NK-92 (cell line): Measurements from ENCODE around the gene BPIFA1.

ENCODE experiments used
- DNase-seq: peaks from one replicate; lab custom pipeline; 2025; ENCODE audit not compliant: unreplicated experiment; lab: John Stamatoyannopoulos, UW

Gene BPIFA1

DNA sequence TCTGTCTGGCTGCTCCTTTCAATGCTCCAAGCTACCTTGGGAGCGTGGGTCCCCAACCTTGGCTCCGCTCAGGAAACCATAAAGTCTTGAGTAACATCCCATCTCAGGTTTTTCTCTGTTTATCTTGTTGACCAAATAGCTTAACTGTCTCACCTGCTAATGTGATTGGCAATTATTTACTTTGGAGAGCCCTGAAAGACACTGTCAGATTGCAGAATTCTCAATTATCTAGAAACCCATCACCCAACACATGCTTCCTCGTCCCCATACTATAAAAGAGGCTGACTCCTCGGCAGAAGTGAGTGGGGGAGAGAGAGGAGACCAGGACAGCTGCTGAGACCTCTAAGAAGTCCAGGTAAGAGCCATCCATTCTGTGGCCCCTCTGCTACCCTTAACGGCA is at the start of gene BPIFA1:
Gene BPIFA1, plus strand, starts transcription at position 301 of the 400 bp plus-strand sequence. CDS start 1,716 bp downstream, outside the sequence.
- DNase-seq, result no peak

DNA sequence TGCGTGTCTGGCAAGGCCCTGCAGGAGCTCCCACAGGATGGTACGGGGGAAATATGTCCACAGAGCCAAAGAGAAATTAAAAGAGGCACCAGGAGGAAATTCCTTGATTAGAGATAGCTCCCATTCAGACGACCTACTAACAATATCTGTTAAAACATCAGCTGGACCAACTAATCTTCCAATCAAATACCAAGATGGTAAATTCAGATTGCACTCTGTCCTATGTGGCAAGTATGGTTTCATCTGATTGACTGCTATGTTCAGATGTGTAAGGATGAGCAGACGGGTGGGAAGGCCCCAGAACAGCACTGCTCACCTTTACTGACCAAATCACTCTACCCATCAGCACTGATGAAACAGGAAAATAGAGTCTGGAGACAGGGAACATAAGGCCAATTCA is 48.3 kb upstream of the BPIFA1 start:
- no peak for DNase-seq

DNA sequence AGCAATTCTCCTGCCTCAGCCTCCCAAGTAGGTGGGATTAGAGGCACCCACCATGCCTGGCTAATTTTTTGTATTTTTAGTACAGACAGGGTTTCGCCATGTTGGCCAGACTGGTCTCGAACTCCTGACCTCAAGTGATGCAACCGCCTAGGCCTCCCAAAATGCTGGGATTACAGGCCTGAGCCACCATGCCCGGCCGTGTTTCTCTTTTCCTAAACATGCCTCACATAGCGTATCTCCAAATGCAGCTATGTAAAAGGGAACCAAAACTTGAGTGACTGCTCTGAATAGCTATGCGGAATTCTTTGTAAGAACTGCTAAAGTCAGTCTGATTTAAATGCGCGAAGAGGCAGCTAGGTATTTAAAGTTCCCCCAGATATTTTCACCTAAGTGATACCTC is 47.4 kb upstream of the BPIFA1 start:
- DNase-seq, result no peak

DNA sequence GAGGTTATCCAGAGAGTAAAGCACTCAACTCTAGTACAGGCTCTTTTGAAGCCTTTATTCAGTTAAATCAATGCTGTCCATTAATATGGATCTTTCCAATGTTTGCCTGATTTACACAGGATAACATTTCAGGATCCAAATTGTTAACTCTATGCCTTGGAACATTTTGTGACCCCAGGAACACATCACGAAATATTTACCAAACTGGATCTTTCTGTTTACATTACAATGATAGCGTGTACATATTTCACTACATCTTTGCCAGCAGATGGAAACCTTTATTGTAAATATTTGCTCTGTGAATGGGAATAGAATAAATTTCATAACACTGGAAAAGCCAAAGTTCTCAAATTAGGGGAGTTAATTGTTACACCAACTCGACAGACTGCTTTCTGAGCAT is 44.3 kb upstream of the BPIFA1 start:
- DNase-seq, result no peak

DNA sequence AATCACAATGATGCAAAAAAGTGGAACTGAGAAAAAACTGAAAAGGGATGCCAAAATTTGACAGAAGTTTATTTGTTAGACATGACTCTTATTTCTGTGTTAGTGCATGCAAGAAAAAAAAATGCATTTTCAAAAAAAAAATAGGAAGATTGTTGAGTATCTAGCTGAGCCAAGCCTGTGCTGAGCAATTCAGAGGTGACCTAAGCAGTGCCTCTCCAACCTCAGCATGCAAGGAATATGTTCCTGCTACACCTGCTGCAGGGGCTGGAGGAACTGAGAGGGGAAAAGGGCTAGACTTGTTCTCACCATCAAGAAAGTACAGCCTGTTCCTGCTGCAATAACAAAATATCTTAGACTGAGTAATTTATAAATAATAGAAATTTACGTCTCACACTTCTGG is 43.8 kb upstream of the BPIFA1 start:
- DNase-seq, result no peak

DNA sequence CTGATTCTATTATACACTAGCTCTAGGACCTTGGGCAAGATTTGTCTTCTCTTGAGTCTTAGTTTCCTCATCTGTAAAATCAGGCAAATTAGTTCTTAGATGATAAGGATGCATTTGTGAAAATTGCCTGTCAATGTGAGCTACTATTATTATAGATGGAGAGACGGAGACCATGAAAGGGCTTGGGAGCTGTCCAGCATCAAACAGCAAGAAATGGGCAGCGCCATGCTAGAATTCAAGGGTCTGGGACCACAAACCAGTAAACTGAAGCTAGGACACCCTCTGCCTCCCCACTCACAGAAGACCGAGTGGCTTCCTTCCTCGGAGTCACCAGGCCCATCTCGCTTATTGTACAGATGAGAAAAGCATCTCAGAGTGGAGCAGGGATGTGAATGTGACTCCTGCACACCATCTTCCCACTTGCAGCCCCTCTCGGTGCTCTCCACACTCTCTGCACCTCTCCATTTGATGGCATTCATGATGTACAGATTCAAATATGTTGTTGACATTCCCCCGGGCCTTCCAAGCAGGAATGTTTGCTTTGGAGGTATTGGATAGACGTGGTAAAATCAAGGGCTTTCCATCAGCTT is 42.8 kb upstream of the BPIFA1 start:
- DNase-seq, result no peak

DNA sequence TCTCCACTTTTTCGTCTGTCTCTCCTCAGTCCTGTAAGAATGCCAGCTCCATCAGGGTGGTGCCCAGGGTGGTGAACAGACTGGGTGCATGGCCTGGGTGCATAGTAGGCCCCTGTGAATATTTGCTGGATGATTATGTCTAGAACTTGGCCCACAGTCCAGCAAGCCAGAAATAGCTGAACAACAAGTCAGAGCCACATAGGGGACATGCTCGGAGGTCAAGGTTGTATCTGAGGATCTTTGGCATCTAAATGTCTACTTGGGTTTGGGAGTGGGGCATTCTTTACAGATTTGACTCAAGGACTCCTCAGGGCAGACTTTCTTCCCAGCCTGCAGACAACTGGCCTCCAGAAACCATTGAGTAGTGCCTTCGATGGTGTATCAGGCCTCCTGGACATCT is 36.8 kb upstream of the BPIFA1 start:
- DNase-seq, result no peak

DNA sequence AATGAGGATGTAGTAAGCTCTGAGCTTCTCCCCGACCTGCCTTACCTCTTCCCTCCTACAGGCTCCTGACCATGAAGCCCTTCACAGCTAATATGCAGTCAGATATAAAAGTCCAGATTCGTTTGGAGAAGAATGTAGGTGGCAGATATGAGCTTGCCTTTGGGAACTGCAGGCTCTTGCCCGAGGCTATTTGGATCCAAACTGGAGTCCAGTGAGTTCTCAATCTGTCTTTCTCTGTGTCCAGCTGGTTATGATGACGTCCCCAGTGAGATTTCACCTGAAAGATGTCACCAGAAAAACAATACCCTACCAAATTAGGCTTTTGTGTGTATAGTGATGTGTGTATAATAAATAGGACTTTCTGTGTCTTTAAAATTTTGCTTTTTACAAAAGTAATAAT is 33.3 kb upstream of the BPIFA1 start:
- no peak for DNase-seq

DNA sequence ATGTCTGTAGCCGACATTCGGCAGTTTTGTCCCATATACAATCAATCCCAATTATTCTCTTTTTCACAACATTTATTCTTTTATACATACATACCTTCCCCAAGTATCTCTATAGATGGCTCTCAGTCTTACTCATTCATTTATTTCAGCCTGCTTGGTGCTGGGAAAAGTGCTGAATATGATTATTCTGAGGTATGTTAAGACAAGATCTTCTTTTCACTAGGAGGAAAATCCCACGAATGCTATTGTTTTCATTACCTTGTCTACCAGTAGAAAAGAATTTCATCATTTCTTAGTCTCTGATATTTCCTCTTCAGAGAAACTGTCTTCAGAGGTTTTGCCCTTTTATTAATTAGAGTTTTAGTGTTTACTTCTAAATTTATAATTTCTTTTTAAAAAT is 32.4 kb upstream of the BPIFA1 start:
- no peak for DNase-seq

DNA sequence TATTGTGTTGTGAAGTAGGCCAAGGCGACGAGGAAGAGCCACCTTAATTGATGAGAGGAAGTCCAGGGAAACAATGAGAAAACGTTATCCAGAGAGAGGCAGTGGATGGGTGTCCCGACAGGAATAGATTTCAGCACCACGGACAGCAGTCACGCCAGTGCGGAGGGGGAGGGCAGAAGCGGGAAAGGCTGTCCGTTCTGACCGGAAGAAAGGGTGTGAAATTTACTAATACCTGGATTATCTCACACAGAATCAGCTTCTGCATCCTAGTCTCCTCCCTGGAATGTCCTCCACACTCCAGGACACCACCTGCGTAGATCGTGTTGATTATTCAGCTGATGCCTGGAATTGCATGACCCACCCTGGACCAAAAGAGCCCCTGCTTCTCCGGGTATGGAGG is 26.0 kb upstream of the BPIFA1 start:
- DNase-seq, result no peak

DNA sequence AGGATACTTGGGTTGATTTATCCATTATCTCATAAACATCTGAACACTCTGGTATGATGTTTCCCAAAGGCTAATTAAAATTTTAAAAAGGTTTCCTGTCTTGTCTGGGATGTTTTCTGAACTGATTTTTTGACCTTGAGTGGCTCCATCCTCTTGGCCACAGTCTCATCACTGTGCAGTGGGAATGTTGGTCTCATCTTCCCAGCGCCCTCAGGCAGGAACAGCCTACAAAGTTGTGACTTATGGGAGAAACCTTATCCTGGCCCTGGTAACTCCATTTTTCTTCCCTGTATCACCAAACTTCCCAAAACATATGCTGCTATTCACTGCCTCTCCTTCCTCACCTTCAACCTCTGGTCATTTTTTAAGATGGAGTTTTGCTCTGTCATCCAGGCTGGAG is 25.4 kb upstream of the BPIFA1 start:
- DNase-seq, result no peak

DNA sequence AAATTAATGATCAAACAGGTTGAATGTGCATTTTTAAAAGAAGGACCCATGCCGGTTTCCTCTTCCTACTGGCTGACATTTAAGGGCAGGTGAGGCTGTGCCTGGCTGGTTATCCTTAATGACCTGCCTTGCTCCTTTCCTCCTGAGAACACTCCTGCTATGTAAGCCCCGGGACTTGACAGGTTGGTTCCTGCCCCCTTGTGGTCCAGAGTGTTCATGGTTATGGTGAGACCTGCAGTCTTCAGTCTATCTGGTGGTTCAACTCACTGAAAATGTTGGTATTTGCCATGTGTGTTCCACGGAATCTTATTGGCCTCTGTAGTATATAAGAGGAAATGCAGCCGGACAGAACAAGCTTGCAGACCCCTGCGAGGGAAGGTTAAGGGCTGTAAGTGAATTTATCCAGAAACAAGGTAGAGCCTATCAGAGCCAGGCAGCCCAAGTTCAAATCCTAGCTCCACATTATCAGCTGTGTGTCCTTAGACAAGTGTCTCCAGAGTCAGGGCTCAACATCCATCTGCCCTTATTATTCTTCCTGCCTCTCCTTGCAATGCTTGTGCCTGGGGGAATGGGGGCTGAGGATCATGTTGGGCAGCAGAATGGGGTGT is 23.9 kb upstream of the BPIFA1 start:
- no peak for DNase-seq

DNA sequence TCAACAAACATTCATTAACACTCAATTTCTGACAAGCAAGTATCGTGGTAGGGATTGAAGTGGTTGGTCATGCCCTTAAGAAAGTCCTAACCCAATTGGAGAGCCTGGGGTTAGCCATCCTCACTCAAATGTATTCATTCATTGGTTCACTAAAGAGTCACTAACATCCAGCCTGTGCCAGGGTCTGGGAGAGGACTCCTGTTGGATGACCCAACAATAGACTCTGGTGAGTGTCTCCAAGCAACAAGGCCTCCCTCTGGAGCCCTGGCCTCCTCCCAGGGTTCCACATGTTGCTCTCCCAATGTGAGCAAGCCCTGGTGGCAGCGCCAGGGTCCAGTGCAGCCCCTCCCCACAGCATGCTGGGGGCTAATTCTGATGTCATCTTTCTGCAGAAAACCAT is 18.7 kb upstream of the BPIFA1 start, which contains the start of gene BPIFA3:
Gene BPIFA3, plus strand, starts transcription at position 301 of the 400 bp plus-strand sequence. CDS start 185 bp downstream, outside the sequence.
- DNase-seq, result no peak

DNA sequence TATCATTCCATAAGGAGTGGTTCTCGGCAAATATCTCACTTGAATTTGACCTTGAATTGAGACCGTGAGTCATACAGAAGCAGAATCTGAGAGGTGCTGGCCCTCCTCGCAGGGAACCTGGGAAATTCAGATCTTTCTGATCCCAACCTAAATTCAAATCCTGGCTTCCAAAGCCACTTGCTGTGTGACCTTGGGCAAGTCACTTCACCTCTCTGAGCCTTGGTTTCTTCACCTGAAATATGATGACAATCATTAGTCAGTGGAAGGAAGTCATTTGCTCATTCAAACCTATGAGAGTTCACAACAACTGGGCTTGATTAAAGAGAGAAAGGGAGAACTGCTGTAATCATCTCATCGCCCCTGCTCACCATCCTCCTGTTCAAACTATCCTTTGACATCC is 11.4 kb upstream of the BPIFA1 start:
- no peak for DNase-seq

DNA sequence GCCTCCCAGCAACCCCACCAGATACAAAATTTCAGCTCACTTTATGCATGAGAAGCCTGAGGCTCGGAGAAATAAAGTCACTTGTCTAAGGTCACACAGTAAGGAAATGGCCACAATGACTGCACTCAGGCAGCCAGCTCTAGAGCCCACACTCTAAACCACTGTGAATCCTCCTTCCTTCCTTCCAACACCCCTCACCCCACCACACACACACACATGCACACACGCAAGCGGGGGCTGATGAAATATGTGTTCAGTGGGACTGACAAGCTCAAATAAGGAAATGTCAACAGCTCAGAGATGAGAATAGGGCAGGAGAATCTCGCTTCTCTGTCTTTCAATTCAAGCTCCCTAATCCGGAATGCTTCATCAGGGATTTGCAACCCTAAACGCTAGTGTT is 6.0 kb upstream of the BPIFA1 start:
- no peak for DNase-seq

DNA sequence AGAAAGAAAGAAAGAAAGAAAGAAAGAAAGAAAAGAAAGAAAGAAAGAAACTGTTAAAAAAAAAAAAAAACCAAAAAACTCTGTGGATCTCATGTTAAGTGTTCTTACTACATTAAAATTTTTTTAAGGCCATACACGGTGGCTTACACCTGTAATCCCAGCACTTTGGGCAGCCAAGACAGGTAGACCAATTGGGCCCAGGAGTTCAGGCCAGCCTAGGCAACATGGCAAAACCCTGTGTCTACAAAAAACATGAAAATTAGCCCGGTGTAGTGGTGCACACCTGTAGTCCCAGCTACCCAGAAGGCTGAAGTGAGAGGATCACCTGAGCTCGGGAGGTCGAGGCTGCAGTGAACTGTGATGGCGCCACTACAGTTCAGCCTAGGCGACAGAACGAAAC is 4.6 kb upstream of the BPIFA1 start:
- no peak for DNase-seq

DNA sequence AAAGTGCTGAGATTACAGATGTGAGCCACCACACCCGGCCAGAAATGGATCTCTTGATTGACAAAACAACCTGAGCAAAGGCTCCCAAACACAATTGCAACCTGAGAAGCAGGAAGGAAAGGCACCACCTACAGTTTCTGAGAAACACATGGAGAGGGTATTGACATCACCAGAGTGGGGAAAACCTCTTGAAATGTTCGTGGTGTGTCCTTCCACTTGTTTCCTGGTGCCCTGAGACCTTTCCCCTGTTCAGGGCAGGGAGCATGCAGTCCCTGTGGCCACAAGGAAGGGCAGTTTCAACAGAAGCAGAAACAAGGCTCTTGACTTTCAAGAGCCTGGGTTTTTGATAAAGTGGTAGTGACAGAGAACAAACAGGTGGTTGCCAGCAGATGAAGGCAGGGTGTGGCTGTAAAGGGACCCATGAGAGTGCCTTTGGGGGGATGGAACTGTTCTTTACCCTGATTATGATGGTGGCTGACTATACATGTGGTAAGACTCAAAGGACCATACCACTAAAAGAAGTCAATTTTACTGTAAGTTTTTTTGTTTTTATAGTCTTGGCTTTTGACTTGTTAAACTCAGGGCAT is 3.2 kb upstream of the BPIFA1 start:
- DNase-seq, result no peak

DNA sequence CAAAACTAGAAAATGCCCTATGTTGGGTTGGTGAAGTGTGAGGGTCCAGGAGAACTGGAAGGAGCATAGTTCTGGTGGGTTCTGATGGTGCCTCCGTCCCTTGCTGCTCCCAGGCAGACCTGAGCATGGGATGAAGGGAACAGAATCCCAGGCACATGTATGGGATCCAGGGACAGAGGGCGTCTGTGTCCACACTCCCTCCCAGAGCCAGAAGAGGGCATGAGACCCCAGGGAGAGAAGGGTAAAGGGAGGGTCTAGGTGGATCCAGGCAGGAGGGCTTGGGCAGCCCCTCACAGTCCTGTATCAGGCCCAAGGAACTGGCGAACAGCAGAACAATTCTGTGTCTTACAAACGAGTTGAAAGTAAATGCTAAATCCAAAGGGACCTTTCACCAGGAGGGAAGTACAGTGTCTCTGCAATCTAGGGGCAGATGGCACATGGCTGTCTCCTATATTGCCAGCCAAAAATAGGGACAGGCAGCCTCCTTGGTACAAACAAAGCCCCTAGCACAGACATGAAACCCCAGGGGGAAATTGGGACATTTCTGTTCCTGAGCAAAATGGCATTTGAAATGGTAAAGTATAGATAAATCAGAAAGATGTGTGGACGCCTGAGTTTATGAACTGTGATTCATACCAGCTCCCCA is 2.5 kb upstream of the BPIFA1 start:
- no peak for DNase-seq

DNA sequence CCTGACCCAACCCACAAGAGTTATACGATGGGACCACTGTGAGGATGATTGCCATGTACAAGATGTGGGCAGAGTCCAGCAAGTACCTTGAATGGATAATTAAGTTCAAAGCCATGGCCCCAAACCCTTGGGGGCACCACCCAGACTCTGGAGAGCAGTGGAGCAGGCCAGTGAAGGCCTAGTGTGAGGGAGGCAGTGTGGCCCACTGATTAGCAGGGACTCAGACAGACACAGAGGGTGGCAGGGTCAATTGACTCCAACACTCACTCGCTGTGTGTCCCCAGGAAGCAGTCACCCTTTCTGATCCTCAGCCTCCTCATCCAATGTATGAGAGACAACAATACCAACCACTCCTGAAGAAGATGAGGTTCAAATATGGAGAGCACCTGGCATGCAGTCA is 1.7 kb upstream of the BPIFA1 start:
- no peak for DNase-seq

DNA sequence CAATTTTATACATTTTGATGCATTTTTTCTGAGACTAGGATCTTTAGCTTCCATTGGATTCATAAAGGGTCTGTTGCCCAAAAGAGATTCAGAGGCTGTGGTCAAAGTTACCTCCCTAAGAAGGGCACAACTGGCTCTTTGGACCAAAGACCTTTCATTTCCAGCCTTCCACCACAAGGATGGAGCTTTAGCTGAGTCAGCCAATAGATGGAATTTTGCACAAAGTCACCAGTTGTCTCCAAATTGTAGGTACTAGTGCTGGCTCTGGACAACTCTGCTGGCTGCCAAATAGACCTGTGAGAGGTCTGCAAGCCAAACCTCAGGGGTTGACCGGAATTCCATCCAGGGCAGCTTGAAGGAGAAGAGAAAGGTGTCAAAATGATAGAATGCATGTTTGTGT is 555 bp downstream of the BPIFA1 start:
- DNase-seq, result no peak

DNA sequence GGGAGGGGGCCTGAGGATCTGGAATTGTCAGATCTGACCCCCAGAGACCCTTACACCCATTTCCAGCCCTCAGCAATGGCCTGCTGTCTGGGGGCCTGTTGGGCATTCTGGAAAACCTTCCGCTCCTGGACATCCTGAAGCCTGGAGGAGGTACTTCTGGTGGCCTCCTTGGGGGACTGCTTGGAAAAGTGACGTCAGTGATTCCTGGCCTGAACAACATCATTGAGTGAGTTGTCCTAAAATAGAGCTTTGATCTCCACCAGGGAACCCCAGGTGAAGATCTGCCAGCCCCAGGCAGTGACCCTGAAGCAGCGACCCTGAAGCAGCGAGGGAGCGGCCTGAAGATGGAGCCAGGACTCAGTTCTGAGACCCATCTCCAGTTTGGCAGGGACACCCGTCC is 2.2 kb downstream of the BPIFA1 start:
- DNase-seq, result no peak

DNA sequence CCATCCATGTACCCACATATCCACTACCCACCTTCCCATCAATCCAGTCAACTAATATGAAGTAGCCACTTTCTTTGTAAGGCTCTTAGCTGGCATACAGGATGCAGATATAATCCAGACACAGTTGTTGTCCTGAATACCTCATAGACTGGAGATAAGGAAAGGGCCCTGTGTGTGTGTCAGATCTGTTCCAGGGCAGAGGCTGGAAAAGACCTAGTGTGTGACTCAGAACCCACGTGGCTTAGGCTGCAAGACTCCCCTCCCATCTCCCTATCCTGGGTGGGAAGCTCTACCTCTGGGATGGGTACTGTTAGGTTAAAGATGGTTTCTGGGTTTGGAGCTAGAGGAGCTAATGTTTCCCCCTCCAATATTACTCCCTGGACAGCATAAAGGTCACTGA is 3.6 kb downstream of the BPIFA1 start:
- no peak for DNase-seq
